ENCODE measurements around the gene TMC8.
"Not testable (repeated sequence)": the region's sequence is repeated elsewhere in the genome, so short reads cannot be mapped to it uniquely, and the experiment has no call there.

Gene TMC8

GRCh38 chr17:78163881-78164747 lies 33.5 kb downstream of the TMC8 start:
- no peak for DNase-seq

DNA sequence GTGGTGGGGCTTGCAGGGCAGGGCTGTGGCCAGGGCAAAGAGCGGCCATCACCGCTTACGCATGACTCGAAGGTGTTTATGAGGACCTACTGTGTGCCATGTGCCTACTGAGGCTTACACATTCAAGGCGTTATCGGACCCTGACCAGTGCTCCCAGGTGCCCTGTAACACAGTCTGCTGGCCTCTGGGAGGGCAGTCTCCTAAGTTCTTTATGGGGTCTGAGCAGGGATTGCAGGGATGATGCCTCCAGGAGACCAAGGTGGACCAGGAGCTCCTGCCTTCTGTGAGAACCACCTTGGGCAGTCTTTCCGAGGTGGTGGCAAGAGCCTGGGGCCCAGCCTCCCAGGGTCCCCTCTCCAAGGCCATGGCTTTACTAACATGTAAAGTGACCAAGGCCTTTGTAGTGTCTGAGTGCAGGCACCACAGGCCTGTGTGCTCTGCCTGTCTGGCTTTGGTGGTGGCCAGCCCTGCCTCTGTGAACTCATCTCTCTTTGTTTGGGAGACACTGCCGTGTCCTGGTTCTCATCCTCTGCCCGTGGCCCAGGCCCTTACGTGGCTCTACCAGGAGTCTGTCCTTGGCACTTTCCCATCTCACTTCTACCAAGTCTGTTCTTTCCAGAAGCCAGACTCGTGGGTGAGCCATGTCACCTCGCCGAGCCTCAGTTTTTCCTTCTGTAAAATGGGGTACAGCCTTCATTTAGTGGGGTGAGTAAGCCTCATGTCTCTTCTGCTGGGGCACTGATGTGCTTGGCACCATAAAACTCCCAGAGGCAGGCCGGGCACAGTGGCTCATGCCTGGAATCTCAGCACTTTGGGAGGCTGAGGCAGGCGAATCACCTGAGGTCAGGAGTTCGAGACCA lies 34.4 kb downstream of the TMC8 start:
- DNase-seq: no peak

- no peak for DNase-seq
These were observed 35.8 kb downstream of the TMC8 start for GRCh38 chr17:78166416-78166815.

GRCh38 chr17:78168242-78168902 lies 37.8 kb downstream of the TMC8 start, which contains the start of gene SYNGR2:
Gene SYNGR2 (plus strand): TSS chr17:78168581. CDS start chr17:78168617, 36 bp downstream.
- no peak for DNase-seq

DNA sequence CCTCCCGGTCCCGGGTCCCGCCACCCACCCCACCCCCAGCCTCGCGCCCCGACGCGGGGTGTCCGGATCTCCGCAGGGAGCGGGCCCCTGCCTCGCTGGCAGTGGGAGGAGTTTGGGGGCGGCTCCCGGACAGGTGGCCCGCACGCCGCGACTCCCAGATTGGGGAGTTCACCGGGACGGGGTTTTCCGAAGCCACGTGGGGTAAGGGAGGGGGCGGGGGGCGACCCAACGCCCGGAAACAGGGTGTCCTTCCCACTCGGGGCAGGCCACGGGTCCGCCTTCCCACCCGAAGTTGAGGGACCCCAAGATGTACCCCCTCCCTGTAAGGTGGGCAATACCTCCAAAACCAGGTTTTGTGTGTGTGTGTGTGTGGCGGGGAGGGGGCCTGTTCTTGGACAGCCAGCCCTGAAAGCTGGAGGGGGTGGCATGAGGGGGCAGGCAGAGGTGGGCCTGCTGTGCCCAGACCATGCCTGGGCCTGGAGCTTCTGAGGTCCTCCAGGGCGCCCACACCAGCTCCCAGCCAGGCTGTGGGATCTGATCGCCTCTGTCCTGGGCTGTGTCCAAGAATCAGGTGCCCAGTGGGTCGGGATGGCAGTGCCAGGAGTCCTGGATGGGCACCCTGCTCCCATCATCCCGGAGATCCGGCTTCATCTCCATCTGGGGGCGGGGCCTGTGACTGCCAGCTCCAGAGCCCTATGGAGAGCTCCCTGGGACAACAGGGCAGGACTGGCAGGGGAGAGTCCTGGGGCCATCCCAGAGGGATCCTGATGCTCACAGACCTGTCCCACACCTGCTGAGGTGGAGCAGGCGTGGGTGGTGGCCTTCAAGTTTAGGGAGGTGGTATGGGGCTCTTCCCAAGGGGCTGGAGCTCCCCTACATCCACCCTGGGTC lies 38.6 kb downstream of the TMC8 start:
- no peak for DNase-seq

DNA sequence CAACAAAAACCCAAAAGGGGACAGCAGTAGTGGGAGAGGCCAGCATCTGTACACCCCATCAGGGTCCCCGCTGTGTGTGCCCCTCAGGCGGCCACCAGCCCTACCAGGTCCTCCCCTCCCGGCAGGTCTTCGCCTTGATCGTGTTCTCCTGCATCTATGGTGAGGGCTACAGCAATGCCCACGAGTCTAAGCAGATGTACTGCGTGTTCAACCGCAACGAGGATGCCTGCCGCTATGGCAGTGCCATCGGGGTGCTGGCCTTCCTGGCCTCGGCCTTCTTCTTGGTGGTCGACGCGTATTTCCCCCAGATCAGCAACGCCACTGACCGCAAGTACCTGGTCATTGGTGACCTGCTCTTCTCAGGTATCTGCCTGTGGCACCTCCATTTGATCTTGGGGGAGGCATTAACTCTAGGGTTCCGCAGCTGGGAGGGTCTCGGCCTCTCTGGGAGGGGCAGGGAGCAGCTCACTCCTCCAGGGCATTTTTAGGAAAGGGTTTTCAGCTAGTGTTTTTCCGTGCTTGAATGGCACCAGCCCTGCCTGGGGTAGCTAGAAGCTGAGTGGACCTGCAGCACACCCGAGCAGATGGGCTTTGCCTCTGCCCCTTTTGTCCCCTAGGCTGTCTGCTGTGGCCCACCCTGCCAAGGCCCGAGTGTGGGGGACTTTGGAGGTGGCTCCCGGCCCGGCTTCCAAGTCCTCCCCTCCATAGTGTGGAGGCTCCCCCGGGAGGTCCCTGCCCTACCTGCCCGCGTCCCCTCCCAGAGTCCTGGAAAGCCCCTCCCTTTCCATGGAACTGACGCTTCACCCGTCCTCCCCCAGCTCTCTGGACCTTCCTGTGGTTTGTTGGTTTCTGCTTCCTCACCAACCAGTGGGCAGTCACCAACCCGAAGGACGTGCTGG lies 40.4 kb downstream of the TMC8 start:
- DNase-seq: no peak

GRCh38 chr17:78171591-78172248 lies 41.1 kb downstream of the TMC8 start:
- DNase-seq: not testable (repeated sequence)

- no peak for DNase-seq
These were observed 41.9 kb downstream of the TMC8 start for GRCh38 chr17:78172249-78173051.

DNA sequence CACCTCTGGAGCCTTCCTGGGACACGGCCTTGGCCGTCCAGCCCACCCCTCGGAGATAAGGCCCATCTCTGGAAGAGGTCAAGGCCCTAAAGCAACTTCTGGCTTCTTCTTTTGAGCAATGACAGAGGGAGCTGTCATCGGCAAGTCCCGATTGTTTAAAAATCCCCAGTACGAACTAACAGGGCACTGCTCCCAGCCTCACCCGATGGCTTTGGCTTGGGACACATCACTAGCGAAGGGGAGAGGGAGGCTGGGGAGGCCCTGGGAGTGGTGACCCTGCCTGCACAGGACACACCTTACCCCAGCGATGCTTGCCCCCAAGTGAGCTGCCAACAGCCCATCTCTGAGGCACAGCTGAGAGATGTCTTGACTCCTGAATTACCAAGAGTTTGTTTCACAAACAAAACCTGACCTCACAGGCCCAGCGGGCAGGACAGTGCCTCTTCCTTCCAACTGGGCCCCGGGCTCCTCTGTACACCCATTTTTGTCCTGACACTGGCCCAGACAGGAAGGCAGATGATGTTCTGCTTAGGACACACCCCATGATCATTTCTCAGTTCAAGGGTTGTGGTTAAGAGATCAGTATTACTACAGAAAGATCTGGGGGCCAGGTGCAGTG lies 42.6 kb downstream of the TMC8 start:
- DNase-seq: no peak

- DNase-seq: no peak
These were observed 43.8 kb downstream of the TMC8 start for GRCh38 chr17:78174346-78174869.

- DNase-seq: no peak
These were observed 44.5 kb downstream of the TMC8 start for GRCh38 chr17:78174870-78175642.

GRCh38 chr17:78175643-78175981 lies 45.0 kb downstream of the TMC8 start:
- DNase-seq: no peak

DNA sequence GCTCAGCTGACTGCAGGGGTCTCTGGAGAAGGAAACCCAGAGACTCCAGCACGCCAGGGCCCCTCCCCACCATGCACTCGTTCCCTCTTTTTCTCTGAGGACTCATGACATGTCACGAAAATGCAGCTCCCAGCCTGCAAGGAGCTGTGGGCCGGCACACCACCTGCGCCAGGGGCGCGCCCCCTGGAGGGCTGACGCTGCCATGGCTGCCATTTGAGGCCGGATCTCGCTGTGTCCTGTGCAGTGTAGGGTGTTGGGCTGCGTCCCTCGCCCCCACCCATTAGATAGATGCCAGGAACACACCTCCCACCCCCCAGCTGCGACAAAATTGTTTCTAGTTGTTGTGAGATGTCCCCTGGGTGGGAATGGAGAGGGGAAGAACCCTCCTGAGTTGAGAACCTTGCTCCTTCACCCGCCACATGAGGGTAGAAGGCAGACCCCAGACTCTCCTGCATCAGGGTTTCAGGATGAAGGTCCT lies 46.0 kb downstream of the TMC8 start:
- DNase-seq: no peak

DNA sequence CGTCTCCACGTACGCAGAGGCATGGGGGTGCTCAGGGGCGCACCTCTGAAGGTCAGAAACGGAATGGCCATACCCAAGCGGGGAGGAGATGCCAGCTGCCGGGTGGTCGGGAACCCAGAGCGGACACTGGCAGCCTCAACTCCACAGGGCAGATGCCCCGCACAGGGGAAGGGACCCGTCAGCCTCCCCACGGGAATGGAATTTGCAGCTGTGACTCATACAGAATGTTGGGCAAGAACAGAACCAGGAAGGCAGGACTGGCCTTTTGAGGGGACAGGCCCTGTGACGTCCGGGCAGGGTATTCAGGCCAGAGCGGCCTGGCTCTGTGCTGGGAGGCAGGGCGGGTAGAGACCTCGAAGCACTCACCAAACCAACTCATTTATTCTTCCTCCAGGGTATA lies 48.8 kb downstream of the TMC8 start:
- no peak for DNase-seq

DNA sequence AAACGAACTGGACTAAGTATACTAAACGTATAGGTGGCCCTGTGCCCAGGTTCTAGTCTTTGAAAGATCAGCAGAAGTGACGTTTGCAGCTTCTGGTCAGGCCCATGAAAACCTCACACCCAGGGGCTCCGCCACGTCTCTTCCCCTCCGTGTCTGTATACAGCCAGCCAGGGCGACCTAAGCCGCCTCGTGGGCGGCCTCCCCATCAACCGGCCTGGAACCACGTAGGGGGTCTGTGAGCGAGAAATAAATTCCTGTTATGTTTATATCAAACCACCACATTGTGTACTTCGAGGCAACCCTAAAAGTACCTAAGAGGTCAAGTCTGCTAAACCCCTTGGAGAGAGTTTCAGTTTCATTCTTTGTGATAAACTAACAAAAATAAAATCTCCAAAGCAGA lies 49.5 kb downstream of the TMC8 start:
- no peak for DNase-seq

DNA sequence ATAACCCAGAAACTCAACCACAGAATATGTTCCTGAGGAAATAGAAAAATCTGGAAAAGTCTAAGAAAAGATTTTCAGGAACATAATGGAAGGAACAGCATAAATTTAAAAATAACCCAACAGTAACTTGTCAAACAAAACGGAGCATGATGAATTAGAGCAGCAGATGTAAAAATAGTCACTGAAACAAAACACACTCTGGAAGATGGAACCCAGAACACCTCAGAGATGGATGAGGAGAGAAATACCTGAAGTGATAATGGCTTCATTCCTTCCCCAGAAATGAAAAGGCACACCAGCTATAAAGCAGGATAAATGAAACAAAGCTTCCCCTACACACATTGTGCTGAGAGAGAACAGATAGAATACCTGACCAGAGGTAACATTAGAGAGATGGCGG lies 49.9 kb downstream of the TMC8 start:
- no peak for DNase-seq

DNA sequence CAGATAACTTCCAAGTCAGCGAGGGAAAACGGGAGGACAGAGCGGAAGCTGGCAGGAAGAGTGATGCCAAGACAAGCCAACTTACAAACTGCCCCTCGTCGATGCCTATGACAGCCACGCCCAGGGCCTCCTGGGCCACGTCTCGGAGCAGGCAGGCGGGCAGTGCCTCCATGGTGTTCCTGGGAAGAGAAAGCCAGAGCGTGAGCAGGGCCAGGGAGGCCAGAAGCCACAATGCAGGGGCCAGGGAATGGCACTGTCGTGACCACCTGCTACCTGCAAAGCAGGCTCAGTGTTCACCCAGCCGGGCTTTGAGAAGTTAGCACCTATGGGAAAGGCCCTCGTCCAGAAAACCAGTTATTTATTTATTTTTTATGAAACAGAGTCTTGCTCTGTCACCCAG lies 51.9 kb downstream of the TMC8 start:
- no peak for DNase-seq

DNA sequence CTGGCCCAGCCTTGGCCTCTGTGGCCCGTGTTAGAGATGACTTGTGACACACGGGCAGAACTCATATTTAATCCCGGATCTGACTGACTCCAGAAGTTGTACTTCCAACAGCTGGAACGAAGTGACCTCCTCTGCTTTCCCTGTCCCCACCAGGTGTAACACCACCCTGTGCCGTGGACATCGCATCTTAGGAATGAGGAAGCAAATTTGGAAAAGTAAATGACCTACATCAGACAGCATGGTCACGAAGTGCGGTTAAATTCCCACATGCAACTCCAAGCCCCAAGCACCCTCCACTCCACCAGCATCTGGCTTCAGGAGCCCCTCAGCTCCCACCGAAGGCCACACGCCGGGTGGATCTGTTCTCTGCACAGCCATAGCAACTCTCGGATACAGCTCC lies 53.3 kb downstream of the TMC8 start:
- no peak for DNase-seq
